IPS DF 6.9 (cell line): ENCODE data around the gene GAK.

Experiments used
- DNase-seq: peaks from one replicate; pipeline ENCODE4 v3.0.0-alpha.2; 2013; ENCODE audit warnings: low read depth, low spot score
- H3K27ac ChIP-seq: one replicate; pipeline ENCODE4 v1.5.1; 2013; ENCODE audit warnings: low read length, control low read depth
- H3K27me3 ChIP-seq: 2 replicates; pipeline ENCODE4 v1.6.1; 2013; ENCODE audit warnings: mild to moderate bottlenecking, low read length; ENCODE audit not compliant: control insufficient read depth, insufficient read depth
- H3K36me3 ChIP-seq: 2 replicates; pipeline ENCODE4 v1.6.1; 2013; ENCODE audit warnings: low read length; ENCODE audit not compliant: control insufficient read depth, insufficient read depth
- H3K4me1 ChIP-seq: 2 replicates; pipeline ENCODE4 v1.6.1; 2013; ENCODE audit warnings: low read length; ENCODE audit not compliant: control insufficient read depth, insufficient read depth
- H3K4me3 ChIP-seq: 2 replicates; pipeline ENCODE4 v1.5.1; 2013; ENCODE audit warnings: mild to moderate bottlenecking, low read length
- H3K9me3 ChIP-seq: 2 replicates; pipeline ENCODE4 v1.6.1; 2013; ENCODE audit warnings: low read length, inconsistent platforms; ENCODE audit not compliant: control insufficient read depth, insufficient read depth
- WGBS: extraction: QIAGEN DNeasy Blood & Tissue Kit; methylation state at CpG from one replicate; pipeline ENCODE4 v1.1.7; 2013; ENCODE audit warnings: mixed read lengths, missing lambda C conversion rate; ENCODE audit not compliant: insufficient read length, insufficient coverage; 5-methylcytosine and 5-hydroxymethylcytosine counted together

GAK gene

DNA sequence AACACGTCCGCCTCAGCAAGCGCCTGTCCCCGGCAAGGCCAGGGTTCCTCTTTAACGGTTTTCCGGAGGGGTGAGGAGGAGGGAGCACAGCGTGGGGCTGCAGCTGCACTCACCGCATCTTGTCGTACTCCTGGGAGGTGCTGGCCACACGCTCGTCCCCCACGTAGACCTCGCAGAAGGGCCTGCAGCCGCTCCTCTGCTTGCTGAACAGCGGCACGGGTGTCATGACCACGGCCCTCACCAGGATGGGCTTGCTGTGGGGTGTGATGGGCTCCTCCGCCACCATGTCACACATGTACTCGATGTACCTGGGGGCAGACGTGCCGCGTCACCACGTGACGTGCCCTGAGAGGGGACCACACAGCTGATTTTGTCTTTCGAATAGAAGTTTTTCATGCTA lies 54.6 kb downstream of the GAK start:
- no CpG with 5 or more reads among the region's 25 CpGs for WGBS
- H3K36me3 ChIP-seq, result peaks cover 20% of the 10 kb centered on the region
- no peaks in the 10 kb centered on the region for H3K27me3 ChIP-seq
- no peak for DNase-seq
- H3K27ac ChIP-seq, result no peak overlapping the region
- H3K4me3 ChIP-seq, result no peak overlapping the region
- H3K9me3 ChIP-seq, result no peaks in the 10 kb centered on the region
- H3K4me1 ChIP-seq, result no peaks in the 10 kb centered on the region; the same call in 1 of the 2 replicates

- DNase-seq, result peak; percentile 9
- Histone ChIP-seq H3K9me3 (no peaks in the 10 kb centered on the region), H3K27ac (no peak overlapping the region), H3K27me3 (no peaks in the 10 kb centered on the region), H3K36me3 (peaks cover 17% of the 10 kb centered on the region), H3K4me3 (no peak overlapping the region), H3K4me1 (no peaks in the 10 kb centered on the region; the same call in 1 of the 2 replicates)
- WGBS, result no CpG with 5 or more reads among the region's 24 CpGs
These were observed 55.3 kb downstream of the GAK start for GRCh38 chr4:876780-877179.

- Histone ChIP-seq H3K36me3 (peaks cover 10% of the 10 kb centered on the region), H3K27ac (no peak overlapping the region), H3K27me3 (no peaks in the 10 kb centered on the region), H3K4me1 (no peaks in the 10 kb centered on the region; the same call in 1 of the 2 replicates), H3K9me3 (no peaks in the 10 kb centered on the region), H3K4me3 (no peak overlapping the region)
- WGBS, result no CpG with 5 or more reads among the region's 26 CpGs
- no peak for DNase-seq
These were observed 56.2 kb downstream of the GAK start for GRCh38 chr4:875818-876423.

GRCh38 chr4:874971-875817 lies 56.9 kb downstream of the GAK start:
- no peaks in the 10 kb centered on the region; the same call in 1 of the 2 replicates for H3K4me1 ChIP-seq
- no peak overlapping the region for H3K27ac ChIP-seq
- H3K27me3 ChIP-seq, result no peaks in the 10 kb centered on the region
- no peak for DNase-seq
- WGBS, result 100% methylated on average over 2 of the region's 17 CpGs
- H3K36me3 ChIP-seq, result peaks cover 10% of the 10 kb centered on the region
- no peak overlapping the region for H3K4me3 ChIP-seq
- no peaks in the 10 kb centered on the region for H3K9me3 ChIP-seq

DNA sequence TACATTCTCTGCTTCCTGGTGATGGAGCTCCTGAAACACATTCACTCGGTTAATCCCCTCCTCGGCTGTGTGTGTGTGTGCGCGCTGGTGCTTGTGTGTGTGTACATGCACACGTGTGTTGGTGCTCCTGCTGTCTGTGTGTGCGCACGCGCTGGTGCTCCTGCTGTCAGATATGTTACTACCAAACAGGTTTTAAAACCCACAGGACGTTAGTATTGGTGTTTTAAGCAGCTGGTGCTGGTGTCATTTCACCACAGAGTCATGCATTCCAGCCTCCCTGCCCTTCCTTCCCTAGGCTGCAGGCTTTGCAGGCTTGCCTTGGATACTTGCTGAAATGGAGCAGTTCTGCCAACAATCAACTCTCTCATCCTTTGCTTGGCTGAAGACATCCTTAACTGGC lies 58.1 kb downstream of the GAK start:
- Histone ChIP-seq H3K4me3 (no peak overlapping the region), H3K27ac (no peak overlapping the region), H3K4me1 (no peaks in the 10 kb centered on the region; the same call in 1 of the 2 replicates), H3K27me3 (no peaks in the 10 kb centered on the region), H3K36me3 (peaks cover 9% of the 10 kb centered on the region), H3K9me3 (no peaks in the 10 kb centered on the region)
- WGBS, result no CpG with 5 or more reads among the region's 9 CpGs
- DNase-seq, result no peak

GRCh38 chr4:872241-872981 lies 59.7 kb downstream of the GAK start:
- Histone ChIP-seq H3K9me3 (no peaks in the 10 kb centered on the region), H3K4me1 (no peaks in the 10 kb centered on the region; the same call in 1 of the 2 replicates), H3K4me3 (no peak overlapping the region), H3K27me3 (no peaks in the 10 kb centered on the region), H3K27ac (no peak overlapping the region), H3K36me3 (peaks cover 13% of the 10 kb centered on the region)
- no CpG with 5 or more reads among the region's 43 CpGs for WGBS
- DNase-seq, result no peak

DNA sequence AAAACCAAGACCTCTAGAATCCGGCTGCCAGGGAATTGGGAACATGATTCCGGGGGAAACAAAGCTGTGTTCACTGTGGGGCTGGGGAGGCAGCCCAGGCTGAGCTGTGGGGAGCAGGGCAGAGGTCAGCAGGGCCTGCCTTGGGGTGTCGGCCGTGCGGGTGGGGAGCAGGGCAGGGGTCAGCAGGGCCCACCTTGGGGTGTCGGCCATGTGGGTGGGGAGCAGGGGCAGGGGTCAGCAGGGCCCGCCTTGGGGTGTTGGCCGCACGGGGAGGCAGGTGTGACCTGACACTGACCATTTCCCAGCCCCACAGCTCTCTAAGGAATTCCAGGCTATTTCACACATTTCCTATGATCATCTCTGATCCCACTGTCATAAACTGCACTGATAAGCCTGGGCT lies 60.6 kb downstream of the GAK start:
- Histone ChIP-seq H3K9me3 (no peaks in the 10 kb centered on the region), H3K36me3 (peaks cover 17% of the 10 kb centered on the region), H3K4me3 (no peak overlapping the region), H3K27me3 (no peaks in the 10 kb centered on the region), H3K27ac (no peak overlapping the region), H3K4me1 (no peaks in the 10 kb centered on the region; the same call in 1 of the 2 replicates)
- no peak for DNase-seq
- no CpG with 5 or more reads among the region's 9 CpGs for WGBS

GRCh38 chr4:870951-871350 lies 61.2 kb downstream of the GAK start:
- H3K36me3 ChIP-seq, result peaks cover 19% of the 10 kb centered on the region
- WGBS, result no CpG with 5 or more reads among the region's 20 CpGs
- DNase-seq, result no peak
- no peak overlapping the region for H3K4me3 ChIP-seq
- H3K4me1 ChIP-seq, result no peaks in the 10 kb centered on the region; the same call in 1 of the 2 replicates
- no peak overlapping the region for H3K27ac ChIP-seq
- no peaks in the 10 kb centered on the region for H3K27me3 ChIP-seq
- H3K9me3 ChIP-seq, result no peaks in the 10 kb centered on the region

DNA sequence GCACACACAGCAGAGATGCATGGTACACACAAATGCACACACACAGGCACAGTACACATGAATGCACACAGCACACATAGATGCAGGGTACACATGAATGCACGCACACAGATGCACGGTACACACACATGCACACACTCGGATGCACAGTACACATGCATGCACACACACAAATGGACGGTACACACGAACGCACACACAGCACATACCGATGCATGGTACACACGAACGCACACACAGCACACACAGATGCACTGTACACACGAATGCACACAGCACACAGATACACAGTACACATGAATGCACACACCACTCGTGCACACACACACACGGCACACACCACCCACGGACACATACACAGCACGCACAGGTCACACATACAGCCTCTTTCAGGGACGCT lies 62.3 kb downstream of the GAK start:
- Histone ChIP-seq H3K27me3 (no peaks in the 10 kb centered on the region), H3K9me3 (no peaks in the 10 kb centered on the region), H3K36me3 (peaks cover 26% of the 10 kb centered on the region), H3K27ac (no peak overlapping the region), H3K4me3 (no peak overlapping the region), H3K4me1 (no peaks in the 10 kb centered on the region; the same call in 1 of the 2 replicates)
- DNase-seq, result no peak
- no CpG with 5 or more reads among the region's 15 CpGs for WGBS

GRCh38 chr4:868421-868820 lies 63.7 kb downstream of the GAK start:
- Histone ChIP-seq H3K27ac (no peak overlapping the region), H3K4me3 (no peak overlapping the region), H3K27me3 (no peaks in the 10 kb centered on the region), H3K4me1 (no peaks in the 10 kb centered on the region; the same call in 1 of the 2 replicates), H3K9me3 (no peaks in the 10 kb centered on the region), H3K36me3 (peaks cover 32% of the 10 kb centered on the region)
- DNase-seq, result no peak
- WGBS, result no CpG with 5 or more reads among the region's 21 CpGs
